ENCODE measurements around the gene ANO7.
A peak's percentile ranks its signal among the peaks of the same experiment; 100 is the strongest.

Gene ANO7

DNA sequence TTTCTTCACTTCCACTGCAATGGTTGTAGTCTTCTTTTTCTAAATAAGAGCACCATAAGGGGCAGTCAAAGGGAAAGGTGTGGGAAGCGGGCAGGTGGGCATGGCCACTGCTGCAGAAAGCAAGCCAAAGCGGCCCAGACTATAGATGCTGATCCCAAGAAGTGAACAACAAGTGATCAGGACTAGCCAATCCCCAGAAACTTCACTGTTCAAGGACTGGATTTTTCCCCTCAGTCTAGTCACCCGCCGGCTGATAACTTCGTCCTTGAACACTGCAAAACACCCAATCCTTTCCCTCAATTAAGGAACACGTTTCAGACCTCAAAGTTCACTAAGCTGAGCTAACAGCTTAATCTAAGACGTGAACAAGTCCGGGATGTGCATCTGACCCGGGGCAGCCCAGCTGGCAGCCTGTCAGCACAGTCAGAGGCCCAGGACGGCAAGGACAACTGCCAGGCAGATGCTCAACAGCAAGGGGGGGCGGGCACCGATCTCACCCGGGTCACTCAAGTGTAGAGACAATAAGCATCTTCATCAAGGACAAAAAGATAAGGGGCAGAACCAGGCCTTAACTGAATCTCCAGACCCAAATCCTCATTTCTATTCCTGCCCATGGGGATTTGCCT, 67.2 kb downstream of the ANO7 start:
- no peak for DNase-seq

GRCh38 chr2:241256168-241256545, 67.7 kb downstream of the ANO7 start:
- no peak for DNase-seq

- DNase-seq: no peak
Observed at GRCh38 chr2:241257419-241258032, 69.0 kb downstream of the ANO7 start.

GRCh38 chr2:241258505-241259280, 70.2 kb downstream of the ANO7 start:
- no peak for DNase-seq

DNA sequence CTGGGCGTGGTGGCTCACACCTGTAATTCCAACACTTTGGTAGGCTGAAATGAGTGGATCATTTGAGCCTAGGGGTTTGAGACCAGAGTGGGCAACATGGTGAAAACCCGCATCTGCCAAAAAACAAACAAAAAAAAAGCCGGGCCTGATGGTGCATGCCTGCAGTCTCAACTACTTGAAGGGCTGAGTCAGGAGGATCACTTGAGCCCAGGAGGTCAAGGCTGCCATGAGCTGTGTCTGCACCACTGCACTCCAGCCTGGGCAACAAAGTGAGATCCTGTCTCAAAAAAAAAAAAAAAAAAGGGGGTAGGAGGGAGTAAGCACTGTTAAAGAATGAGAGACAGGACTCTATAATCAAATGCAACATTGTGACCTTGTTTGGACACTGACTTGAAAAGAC, 72.4 kb downstream of the ANO7 start:
- no peak for DNase-seq

- DNase-seq: no peak
Observed at GRCh38 chr2:241261628-241262027, 73.2 kb downstream of the ANO7 start.

GRCh38 chr2:241263061-241263460, 74.6 kb downstream of the ANO7 start:
- DNase-seq: no peak

DNA sequence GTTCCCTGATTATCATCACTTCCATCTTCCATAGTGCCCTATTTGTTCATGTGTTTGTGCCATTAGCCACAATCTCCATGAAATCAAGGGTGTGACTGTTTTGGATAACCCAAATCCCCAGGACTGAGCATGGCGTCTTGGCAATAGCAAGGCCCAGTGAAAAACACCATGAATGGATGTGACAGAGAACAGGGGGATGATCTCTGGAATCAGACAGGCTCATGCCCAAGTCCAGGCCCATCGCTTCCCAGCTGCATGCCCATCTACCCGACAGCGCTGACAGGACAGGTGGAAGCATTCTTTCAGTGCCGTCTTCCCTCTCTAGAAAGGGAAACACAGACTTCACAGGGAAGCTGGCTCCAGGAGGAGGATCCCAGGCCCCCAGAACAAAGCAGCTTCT, 77.0 kb downstream of the ANO7 start:
- DNase-seq: no peak

GRCh38 chr2:241267249-241268067, 79.0 kb downstream of the ANO7 start:
- no peak for DNase-seq

- no peak for DNase-seq
Observed at GRCh38 chr2:241268306-241268705, 79.8 kb downstream of the ANO7 start.

GRCh38 chr2:241268716-241269445, 80.4 kb downstream of the ANO7 start:
- DNase-seq: no peak

- no peak for DNase-seq
Observed at GRCh38 chr2:241269707-241270520, 81.4 kb downstream of the ANO7 start.

DNA sequence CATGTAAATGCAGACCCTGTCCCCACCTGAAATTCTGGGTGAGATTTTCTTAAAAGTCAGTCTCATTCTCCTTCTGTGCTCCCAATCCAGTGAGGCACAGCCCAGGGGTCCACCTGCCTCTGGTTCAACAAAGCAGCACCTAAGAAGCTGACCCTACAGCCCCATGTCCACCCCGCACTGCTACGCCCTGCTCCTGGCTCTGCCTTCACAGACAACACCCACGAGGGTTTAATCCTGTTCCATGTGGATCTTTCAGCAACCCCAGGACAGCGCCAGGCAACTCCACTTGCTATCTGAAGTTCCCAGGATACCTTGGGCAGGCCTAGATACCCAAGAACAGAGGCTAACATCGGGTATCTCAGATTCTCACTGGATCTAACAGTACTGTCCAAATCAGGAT, 82.1 kb downstream of the ANO7 start:
- no peak for DNase-seq

GRCh38 chr2:241271706-241272302, 83.3 kb downstream of the ANO7 start:
- DNase-seq: no peak

- peak; percentile 11 for DNase-seq
Observed at GRCh38 chr2:241272303-241273209, 84.1 kb downstream of the ANO7 start.

GRCh38 chr2:241273210-241274020, 84.9 kb downstream of the ANO7 start:
- DNase-seq: no peak

DNA sequence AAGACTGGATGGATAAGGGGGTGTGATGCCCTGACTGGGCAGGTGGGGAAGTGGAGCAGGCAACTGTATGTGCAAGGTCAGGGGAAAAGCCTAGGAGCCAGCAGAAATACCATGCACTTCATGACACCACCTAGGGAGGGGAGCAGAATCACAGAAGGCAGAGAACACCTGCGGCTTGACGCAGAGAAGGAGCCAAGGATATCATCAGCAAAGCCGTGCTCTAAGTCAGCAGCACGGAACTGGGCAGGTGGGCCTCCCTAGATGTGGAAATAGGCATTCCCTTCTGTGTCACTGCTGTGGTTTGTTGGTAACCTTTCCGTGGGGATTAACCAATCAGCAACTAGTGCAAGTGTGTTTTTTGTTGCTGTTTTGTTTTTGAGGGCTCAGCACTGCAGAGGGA, 85.7 kb downstream of the ANO7 start:
- DNase-seq: no peak
